Left ventricle myocardium inferior (tissue), 1 donor: ENCODE data around the gene ANKS6. TPM values are rescaled to one million over a fixed set of nuclear protein-coding genes. Genes with fewer than 3 reads are reported as not detected.

ENCODE experiments used
- DNase-seq: peaks from one replicate; pipeline ENCODE4 v3.0.0-alpha.2; 2020
- H3K27ac ChIP-seq: fragments of 200-600 bp; replicated peaks from 2 replicates; pipeline ENCODE4 v1.8.0; 2021
- H3K27me3 ChIP-seq: fragments of 200-600 bp; 2 replicates; pipeline ENCODE4 v1.8.0; 2021; ENCODE audit warnings: low read depth
- H3K36me3 ChIP-seq: fragments of 200-600 bp; 2 replicates; pipeline ENCODE4 v1.8.0; 2021
- H3K4me1 ChIP-seq: fragments of 200-600 bp; 2 replicates; pipeline ENCODE4 v1.8.0; 2021
- H3K4me3 ChIP-seq: fragments of 200-600 bp; 2 replicates; pipeline ENCODE4 v1.8.0; 2021; ENCODE audit warnings: mild to moderate bottlenecking, moderate library complexity
- H3K9me3 ChIP-seq: fragments of 200-600 bp; replicated peaks from 2 replicates; pipeline ENCODE4 v1.8.0; 2021
- intact Hi-C: fragments of 100-400 bp; cut with micrococcal nuclease; formaldehyde crosslinking; loops from one replicate; pipeline ENCODE4 v1.11.0; 2022
- total RNA-seq: library from RNA; stranded (reverse); fragmentation: NEBNext Ultra II Directional; extraction: Animal tissue kit (Norgen Biotek cat#: 25700); gene quantifications from one replicate; pipeline ENCODE4 v1.2.1, GENCODE V29; 2021
- TF ChIP-seq, protein P1 (sequence below): fragments of 200-600 bp; IDR thresholded peaks from 2 replicates; pipeline ENCODE4 v1.8.0; 2021; ENCODE audit warnings: antibody characterized with exemption, mild to moderate bottlenecking, borderline replicate concordance
- donor health status: DM: no; HTN: yes; CAD: no; lungs with severe emphysema.

The ANKS6 gene
- total RNA-seq, 1 donor from 2014 or later: 4.8 TPM

DNA sequence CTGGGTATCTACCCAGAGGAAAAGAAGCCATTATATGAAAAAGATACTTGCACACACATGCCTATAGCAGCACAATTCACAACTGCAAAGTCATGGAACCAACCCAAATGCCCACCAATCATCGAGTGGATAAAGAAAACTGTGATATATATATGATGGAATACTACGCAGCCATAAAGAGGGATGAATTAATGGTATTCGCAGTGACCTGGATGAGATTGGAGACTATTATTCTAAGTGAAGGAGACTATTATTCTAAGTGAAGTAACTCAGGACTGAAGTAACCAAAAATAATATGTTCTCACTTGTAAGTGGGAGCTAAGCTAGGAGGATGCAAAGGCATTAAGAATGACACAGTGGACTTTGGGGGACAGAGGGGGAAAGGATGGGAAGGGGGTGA lies 57.6 kb downstream of the ANKS6 start:
- no peak for DNase-seq
- Histone ChIP-seq H3K4me3 (no peak overlapping the region), H3K36me3 (peaks cover 24% of the 10 kb centered on the region), H3K27me3 (no peaks in the 10 kb centered on the region), H3K9me3 (peaks cover 15% of the 10 kb centered on the region), H3K4me1 (no peaks in the 10 kb centered on the region), H3K27ac (no peak overlapping the region)
- intact Hi-C loops: no loop called here
- TF ChIP-seq, protein P1, sequence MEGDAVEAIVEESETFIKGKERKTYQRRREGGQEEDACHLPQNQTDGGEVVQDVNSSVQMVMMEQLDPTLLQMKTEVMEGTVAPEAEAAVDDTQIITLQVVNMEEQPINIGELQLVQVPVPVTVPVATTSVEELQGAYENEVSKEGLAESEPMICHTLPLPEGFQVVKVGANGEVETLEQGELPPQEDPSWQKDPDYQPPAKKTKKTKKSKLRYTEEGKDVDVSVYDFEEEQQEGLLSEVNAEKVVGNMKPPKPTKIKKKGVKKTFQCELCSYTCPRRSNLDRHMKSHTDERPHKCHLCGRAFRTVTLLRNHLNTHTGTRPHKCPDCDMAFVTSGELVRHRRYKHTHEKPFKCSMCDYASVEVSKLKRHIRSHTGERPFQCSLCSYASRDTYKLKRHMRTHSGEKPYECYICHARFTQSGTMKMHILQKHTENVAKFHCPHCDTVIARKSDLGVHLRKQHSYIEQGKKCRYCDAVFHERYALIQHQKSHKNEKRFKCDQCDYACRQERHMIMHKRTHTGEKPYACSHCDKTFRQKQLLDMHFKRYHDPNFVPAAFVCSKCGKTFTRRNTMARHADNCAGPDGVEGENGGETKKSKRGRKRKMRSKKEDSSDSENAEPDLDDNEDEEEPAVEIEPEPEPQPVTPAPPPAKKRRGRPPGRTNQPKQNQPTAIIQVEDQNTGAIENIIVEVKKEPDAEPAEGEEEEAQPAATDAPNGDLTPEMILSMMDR: no peak

DNA sequence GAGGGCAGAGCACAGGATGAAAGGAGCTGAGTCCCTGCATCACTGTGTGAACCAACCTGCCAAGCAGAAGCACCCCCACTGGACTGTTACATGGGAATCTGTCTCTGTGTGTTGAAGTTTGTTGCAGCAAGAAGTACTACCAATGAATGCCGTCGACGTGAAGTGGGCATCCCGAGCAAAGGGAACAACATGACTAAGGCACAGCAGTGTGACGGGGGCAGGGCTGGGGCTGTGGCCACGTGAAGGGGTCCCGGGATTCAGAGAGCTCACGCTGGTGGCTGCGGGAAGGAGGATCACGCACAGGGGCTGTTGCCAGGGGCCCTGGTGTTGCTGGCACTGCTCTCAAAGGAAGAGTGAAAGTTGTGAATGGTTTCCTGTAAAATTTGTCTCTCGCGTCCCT lies 60.1 kb downstream of the ANKS6 start:
- H3K27me3 ChIP-seq: no peaks in the 10 kb centered on the region
- H3K4me1 ChIP-seq: no peaks in the 10 kb centered on the region
- no peak for DNase-seq
- intact Hi-C loops: no loop called here
- TF ChIP-seq, protein P1: no peak
- H3K9me3 ChIP-seq: peaks cover 15% of the 10 kb centered on the region
- H3K27ac ChIP-seq: no peak overlapping the region
- H3K36me3 ChIP-seq: peaks cover 24% of the 10 kb centered on the region
- no peak overlapping the region for H3K4me3 ChIP-seq

DNA sequence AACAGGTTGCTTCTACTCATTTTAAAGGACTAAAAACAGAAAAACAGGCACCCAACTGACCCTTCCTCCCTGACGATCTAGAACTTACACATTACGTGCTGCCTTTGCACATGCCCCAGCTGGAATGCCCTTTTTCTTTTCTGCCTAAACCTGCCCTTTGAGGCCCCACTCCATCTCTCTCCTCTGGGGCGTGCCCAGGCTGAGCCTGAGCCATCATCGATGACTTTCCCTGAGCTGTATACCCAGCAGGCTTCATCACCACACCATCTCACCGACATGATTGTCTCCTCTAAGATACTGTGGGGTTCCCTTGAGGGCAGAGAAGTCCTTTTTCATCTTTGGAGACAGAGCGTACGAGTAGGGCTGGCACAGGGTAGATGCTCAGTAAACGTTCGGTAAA lies 63.6 kb downstream of the ANKS6 start:
- peaks cover 3% of the 10 kb centered on the region for H3K9me3 ChIP-seq
- H3K4me1 ChIP-seq: peaks cover 9% of the 10 kb centered on the region
- TF ChIP-seq, protein P1: no peak
- H3K36me3 ChIP-seq: peaks cover 21% of the 10 kb centered on the region
- H3K27me3 ChIP-seq: peaks cover 8% of the 10 kb centered on the region
- intact Hi-C loops: no loop called here
- no peak overlapping the region for H3K4me3 ChIP-seq
- H3K27ac ChIP-seq: no peak overlapping the region
- no peak for DNase-seq

DNA sequence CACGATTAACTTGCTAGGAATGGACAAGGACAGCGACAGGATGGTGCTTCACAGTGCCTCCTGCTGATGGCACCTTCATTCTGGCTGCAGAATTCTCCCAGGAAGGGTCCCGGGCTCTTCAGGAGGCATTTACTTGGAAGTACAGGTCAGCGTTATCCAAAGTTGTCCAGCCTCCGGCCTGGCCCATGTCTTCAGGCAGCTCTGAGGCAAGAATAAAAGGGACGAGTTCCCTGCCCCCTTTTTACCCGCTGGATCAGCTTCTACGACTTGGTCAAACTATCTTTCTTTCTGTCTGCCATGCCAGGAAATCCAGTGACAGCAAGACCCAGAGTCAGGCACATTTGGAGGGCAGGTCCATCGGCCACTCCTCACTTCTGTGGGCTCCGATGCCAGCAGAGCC lies 64.3 kb downstream of the ANKS6 start:
- Histone ChIP-seq H3K27ac (no peak overlapping the region), H3K9me3 (no peaks in the 10 kb centered on the region), H3K36me3 (peaks cover 21% of the 10 kb centered on the region), H3K4me3 (no peak overlapping the region), H3K27me3 (peaks cover 8% of the 10 kb centered on the region), H3K4me1 (peaks cover 9% of the 10 kb centered on the region)
- no peak for DNase-seq
- intact Hi-C loops: no loop called here
- TF ChIP-seq, protein P1: no peak

DNA sequence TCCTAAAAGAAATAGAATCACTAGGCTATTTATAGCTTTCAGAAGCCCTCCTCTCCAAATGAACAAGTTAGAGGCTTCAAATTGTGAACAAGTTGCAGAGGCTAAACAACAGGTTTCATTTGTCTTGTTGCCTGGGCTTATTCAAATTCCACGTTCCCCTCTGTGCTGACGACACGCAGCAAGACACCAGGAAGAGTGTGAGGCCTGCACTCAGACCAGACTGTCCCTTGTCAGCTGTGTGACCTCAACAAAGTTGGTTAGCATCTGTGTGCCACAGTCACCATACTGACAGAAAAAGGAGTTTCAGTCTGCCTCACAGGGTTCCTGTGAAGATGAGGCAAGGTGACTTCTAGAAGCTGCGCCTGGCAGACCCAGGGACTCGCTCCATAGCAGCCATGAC lies 65.5 kb downstream of the ANKS6 start:
- DNase-seq: no peak
- H3K4me1 ChIP-seq: peaks cover 9% of the 10 kb centered on the region
- H3K27me3 ChIP-seq: peaks cover 16% of the 10 kb centered on the region
- no peak overlapping the region for H3K4me3 ChIP-seq
- H3K27ac ChIP-seq: no peak overlapping the region
- intact Hi-C loops: no loop called here
- TF ChIP-seq, protein P1: no peak
- H3K36me3 ChIP-seq: peaks cover 14% of the 10 kb centered on the region
- no peaks in the 10 kb centered on the region for H3K9me3 ChIP-seq

DNA sequence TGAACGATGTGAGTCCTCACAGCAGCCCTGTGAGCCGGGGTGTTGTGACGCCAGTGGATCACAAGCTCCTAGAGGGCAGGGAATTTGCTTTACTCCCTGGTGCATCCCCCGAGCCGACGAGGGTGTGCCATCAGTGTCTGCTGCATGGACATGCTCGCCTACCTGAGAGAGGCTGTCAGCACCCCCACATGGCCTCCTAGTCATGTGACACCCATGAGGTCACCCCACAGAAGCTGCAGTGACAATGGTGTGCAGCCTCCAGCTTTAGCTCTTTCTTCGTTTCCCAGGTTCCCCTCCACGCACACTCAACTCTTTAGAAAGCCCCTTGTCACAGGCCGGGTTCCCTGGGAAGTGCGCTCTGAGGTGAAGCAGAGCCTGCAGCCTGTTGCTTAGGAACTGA lies 67.9 kb downstream of the ANKS6 start:
- Histone ChIP-seq H3K36me3 (no peaks in the 10 kb centered on the region), H3K4me1 (peaks cover 9% of the 10 kb centered on the region), H3K9me3 (peaks cover 8% of the 10 kb centered on the region), H3K4me3 (no peak overlapping the region), H3K27ac (no peak overlapping the region), H3K27me3 (peaks cover 40% of the 10 kb centered on the region)
- no peak for DNase-seq
- intact Hi-C loops: no loop called here
- TF ChIP-seq, protein P1: no peak
